ENCODE results near the gene ELL2.

ELL2 gene

GRCh38 chr5:95899006-95899405, 62.6 kb downstream of the ELL2 start:
- no peak for DNase-seq (ENCODE audit: low read depth)
- no peak overlapping the region for H3K4me3 ChIP-seq (ENCODE audit: low read depth, low read length)
- TF ChIP-seq, protein P1, sequence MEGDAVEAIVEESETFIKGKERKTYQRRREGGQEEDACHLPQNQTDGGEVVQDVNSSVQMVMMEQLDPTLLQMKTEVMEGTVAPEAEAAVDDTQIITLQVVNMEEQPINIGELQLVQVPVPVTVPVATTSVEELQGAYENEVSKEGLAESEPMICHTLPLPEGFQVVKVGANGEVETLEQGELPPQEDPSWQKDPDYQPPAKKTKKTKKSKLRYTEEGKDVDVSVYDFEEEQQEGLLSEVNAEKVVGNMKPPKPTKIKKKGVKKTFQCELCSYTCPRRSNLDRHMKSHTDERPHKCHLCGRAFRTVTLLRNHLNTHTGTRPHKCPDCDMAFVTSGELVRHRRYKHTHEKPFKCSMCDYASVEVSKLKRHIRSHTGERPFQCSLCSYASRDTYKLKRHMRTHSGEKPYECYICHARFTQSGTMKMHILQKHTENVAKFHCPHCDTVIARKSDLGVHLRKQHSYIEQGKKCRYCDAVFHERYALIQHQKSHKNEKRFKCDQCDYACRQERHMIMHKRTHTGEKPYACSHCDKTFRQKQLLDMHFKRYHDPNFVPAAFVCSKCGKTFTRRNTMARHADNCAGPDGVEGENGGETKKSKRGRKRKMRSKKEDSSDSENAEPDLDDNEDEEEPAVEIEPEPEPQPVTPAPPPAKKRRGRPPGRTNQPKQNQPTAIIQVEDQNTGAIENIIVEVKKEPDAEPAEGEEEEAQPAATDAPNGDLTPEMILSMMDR (IDR thresholded peaks at IDR 0.05; ENCODE audit: insufficient read depth, low read depth, low read length, missing control alignments) = no peak

GRCh38 chr5:95895771-95896170, 65.9 kb downstream of the ELL2 start:
- TF ChIP-seq, protein P1 (IDR thresholded peaks at IDR 0.05; ENCODE audit: insufficient read depth, low read depth, low read length, missing control alignments) = no peak
- no peak overlapping the region for H3K4me3 ChIP-seq (ENCODE audit: low read depth, low read length)
- no peak for DNase-seq (ENCODE audit: low read depth)

DNA sequence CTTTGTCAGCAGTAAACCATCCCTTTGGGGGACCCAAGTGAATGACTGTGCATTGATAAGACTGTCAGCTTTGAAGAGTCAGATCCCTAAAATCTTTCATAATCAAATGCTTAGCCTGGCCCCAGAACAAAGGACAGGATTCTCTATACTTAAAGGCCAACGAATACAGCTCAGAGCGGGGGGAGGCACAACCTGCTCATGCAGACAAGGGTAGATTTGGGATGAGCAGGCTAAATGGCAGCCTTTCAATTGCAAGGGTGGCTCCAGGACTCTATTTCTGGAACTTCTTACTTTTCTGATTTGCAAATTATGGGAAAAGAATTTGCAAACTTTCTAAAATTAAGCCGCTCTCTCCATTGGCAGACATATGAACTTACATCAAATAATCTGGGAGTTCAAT, 66.4 kb downstream of the ELL2 start:
- TF ChIP-seq, protein P1 (IDR thresholded peaks at IDR 0.05; ENCODE audit: insufficient read depth, low read depth, low read length, missing control alignments) = no peak
- no peak overlapping the region for H3K4me3 ChIP-seq (ENCODE audit: low read depth, low read length)
- no peak for DNase-seq (ENCODE audit: low read depth)

- TF ChIP-seq, protein P1 (IDR thresholded peaks at IDR 0.05; ENCODE audit: insufficient read depth, low read depth, low read length, missing control alignments) = peak; percentile 40
- no peak overlapping the region for H3K4me3 ChIP-seq (ENCODE audit: low read depth, low read length)
- peak; percentile 67 for DNase-seq (ENCODE audit: low read depth)
Observed at GRCh38 chr5:95892784-95893354, 68.8 kb downstream of the ELL2 start.

DNA sequence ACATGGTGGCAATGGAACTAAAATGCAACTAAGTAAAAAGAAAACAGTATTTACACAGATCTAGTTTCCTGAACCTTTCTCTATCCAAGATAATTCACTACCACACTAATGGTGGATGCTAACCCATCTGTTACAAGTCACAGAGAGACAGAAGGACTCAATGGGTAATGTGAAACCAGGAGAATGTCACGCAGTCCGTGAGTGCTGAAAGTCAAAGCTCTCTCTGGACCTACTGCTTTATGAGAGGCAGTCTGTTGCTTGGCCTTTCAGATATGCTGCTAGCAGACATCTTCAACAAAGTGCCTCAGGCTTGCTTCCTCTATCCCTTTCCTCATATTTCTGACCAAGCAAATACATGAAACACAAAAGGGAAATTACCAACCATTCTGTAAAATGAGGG, 70.2 kb downstream of the ELL2 start:
- DNase-seq (ENCODE audit: low read depth) = no peak
- TF ChIP-seq, protein P1 (IDR thresholded peaks at IDR 0.05; ENCODE audit: insufficient read depth, low read depth, low read length, missing control alignments) = no peak

DNA sequence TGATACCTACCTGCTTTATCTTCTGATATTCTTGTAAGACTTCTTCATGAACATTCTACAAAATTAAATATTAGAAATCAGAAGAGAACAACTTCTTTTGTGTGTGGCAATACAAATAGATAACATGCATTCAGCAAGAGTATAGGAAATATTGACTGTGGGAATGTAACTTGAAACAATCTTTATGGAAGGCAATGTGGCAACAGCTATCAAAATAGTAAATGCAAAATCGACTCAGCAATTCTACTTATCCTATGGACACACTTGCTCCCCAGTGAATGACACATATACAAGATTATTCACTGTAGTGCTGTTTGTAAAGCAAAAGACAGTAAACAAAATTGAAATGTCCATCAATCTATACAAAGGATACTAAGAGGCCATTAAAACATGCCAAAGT, 72.6 kb downstream of the ELL2 start:
- no peak overlapping the region for H3K4me3 ChIP-seq (ENCODE audit: low read depth, low read length)
- no peak for DNase-seq (ENCODE audit: low read depth)
- TF ChIP-seq, protein P1 (IDR thresholded peaks at IDR 0.05; ENCODE audit: insufficient read depth, low read depth, low read length, missing control alignments) = no peak

More for the DNA sequence above, 70.2 kb downstream of the ELL2 start:
- no peak overlapping the region for H3K4me3 ChIP-seq (ENCODE audit: low read depth, low read length)

- no peak for DNase-seq (ENCODE audit: low read depth)
- H3K4me3 ChIP-seq (ENCODE audit: low read depth, low read length) = no peak overlapping the region
- TF ChIP-seq, protein P1 (IDR thresholded peaks at IDR 0.05; ENCODE audit: insufficient read depth, low read depth, low read length, missing control alignments) = no peak
Observed at GRCh38 chr5:95887977-95888376, 73.7 kb downstream of the ELL2 start.
